Measurements from ENCODE around the gene CNST. TPM values are rescaled to one million over a fixed set of nuclear protein-coding genes. Genes with fewer than 3 reads are reported as not detected.
"Not testable (repeated sequence)": the region's sequence is repeated elsewhere in the genome, so short reads cannot be mapped to it uniquely, and the experiment has no call there.

Gene CNST
- total RNA-seq, 1 donor from 2014 or later, result 31.0 TPM

DNA sequence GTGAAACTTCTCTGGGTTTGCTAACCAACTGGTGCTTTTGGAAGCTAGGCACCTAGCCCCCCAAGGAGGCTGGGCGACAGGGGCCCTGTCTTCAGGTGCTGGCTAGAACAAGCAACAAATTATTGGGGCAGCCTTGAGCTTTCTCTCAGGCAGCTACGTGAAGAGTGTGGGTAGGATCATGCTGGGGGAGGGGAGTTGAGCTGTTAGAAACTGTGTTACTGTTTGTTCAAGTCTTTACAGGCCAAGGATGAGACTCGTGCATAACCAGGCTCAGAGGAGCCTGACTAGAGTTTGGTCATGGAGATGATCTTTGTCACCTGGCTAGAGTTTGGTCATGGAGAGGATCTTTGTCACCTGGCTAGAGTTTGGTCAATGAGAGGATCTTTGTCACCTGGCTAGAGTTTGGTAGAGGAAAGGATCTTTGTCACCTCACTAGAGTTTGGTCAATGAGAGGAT, 145.3 kb downstream of the CNST start:
- DNase-seq, result no peak

DNA sequence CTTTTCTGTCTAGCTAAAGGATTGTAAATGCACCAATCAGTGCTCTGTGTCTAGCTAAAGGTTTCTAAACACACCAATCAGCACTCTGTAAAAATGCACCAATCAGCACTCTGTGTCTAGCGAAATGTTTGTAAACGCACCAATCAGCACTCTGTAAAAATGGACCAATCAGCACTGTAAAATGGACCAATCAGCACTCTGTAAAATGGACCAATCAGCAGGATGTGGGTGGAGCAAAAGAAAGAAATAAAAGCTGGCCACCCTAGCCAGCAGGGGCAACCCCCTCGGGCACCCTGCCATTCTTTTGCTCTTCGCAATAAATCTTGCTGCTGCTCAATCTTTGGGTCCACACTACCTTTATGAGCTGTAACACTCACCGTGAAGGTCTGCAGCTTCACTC, 146.2 kb downstream of the CNST start:
- DNase-seq, result not testable (repeated sequence)

Other genes with a start within 250 kb of the CNST start
- 21.3 and 22.0 TPM in 2 replicates for gene SMYD3, start 59.2 kb upstream of the CNST start, total RNA-seq
- 15.1 and 16.2 TPM in 2 replicates for gene TFB2M, start 195 bp upstream of the CNST start, total RNA-seq
- 52.8 and 58.3 TPM in 2 replicates for gene SCCPDH, start 158.0 kb downstream of the CNST start, total RNA-seq

Measured in dermis blood vessel endothelial cell (primary cell).